Measurements from ENCODE around the gene PLIN5. TPM values are rescaled to one million over a fixed set of nuclear protein-coding genes. Genes with fewer than 3 reads are reported as not detected.
"Not testable (repeated sequence)": the region's sequence is repeated elsewhere in the genome, so short reads cannot be mapped to it uniquely, and the experiment has no call there.

The PLIN5 gene
- total and polyA plus RNA-seq, 8 donors: 30.6 to 533 (median 50.7) TPM

- WGBS, 2 donors: 85 to 90% methylated on average over 70 to 77 of the region's 77 CpGs
- DNase-seq: peak in 2 of 6 donors; percentile 50 to 70
Measured at GRCh38 chr19:4542896-4543841, 8.1 kb upstream of the PLIN5 start.

GRCh38 chr19:4541806-4542145 is 6.8 kb upstream of the PLIN5 start:
- DNase-seq; H3K27me3 ChIP-seq; H3K4me3 ChIP-seq; H3K27ac ChIP-seq; H3K36me3 ChIP-seq; ATAC-seq; FAIRE-seq; intact Hi-C loops (cut with DNase I); H3K9me3 ChIP-seq: not testable (repeated sequence)
- H3K4me1 ChIP-seq: peaks cover 3 to 20% (median 6%) of the 10 kb centered on the region in 3 donors
- WGBS, 2 donors: 93 to 95% methylated on average over 12 of the region's 12 CpGs

More at GRCh38 chr19:4542896-4543841, 8.1 kb upstream of the PLIN5 start:
- peaks cover 0 to 11% (median 0%) of the 10 kb centered on the region in 3 donors for H3K4me1 ChIP-seq
- H3K9me3 ChIP-seq: no peaks in the 10 kb centered on the region
- FAIRE-seq (no peak), ATAC-seq (no peak)
- no peaks in the 10 kb centered on the region for H3K27me3 ChIP-seq
- no peak overlapping the region for H3K27ac ChIP-seq
- H3K36me3 ChIP-seq: no peaks in the 10 kb centered on the region
- TF ChIP-seq CTCF (IDR thresholded peaks at IDR 0.05): no peak
- H3K4me3 ChIP-seq: no peak overlapping the region
- intact Hi-C loops (cut with DNase I): no loop called here

- no peaks in the 10 kb centered on the region for H3K9me3 ChIP-seq
- H3K36me3 ChIP-seq: no peaks in the 10 kb centered on the region
- FAIRE-seq (no peak), ATAC-seq (no peak), DNase-seq (no peak)
- 79 to 85% methylated on average over 12 of the region's 12 CpGs for WGBS, 2 donors
- no peak for TF ChIP-seq CTCF (IDR thresholded peaks at IDR 0.05)
- H3K4me1 ChIP-seq: peaks cover 3 to 21% (median 10%) of the 10 kb centered on the region in 3 donors
- H3K27me3 ChIP-seq: no peaks in the 10 kb centered on the region
- H3K27ac ChIP-seq: peak overlapping the region in 1 of 4 donors; percentile 87
- intact Hi-C loops (cut with DNase I): no loop called here
- H3K4me3 ChIP-seq: no peak overlapping the region
Measured at GRCh38 chr19:4541114-4541805, 6.2 kb upstream of the PLIN5 start.

GRCh38 chr19:4539693-4540581 is 4.9 kb upstream of the PLIN5 start, which contains the start of gene LRG1:
TSS of gene LRG1 (minus strand) at chr19:4540036. CDS start at chr19:4540013, 23 bp downstream.
- peaks cover 8 to 31% (median 19%) of the 10 kb centered on the region in 3 donors for H3K4me1 ChIP-seq
- peak; percentile 81 to 94 (median 92) for DNase-seq
- peak within 1 kb of the TSS; percentile 57 to 88 (median 76) for H3K27ac ChIP-seq
- no peaks in the 10 kb centered on the region for H3K36me3 ChIP-seq
- no peak for TF ChIP-seq CTCF (IDR thresholded peaks at IDR 0.05)
- peak; percentile 86 to 91 (median 86) for ATAC-seq
- no peak for FAIRE-seq
- H3K27me3 ChIP-seq: no peaks in the 10 kb centered on the region
- H3K4me3 ChIP-seq: peak within 1 kb of the TSS; percentile 10 to 58 (median 28)
- intact Hi-C loops (cut with DNase I): no loop called here
- WGBS, 2 donors: 9 to 20% methylated on average over 14 of the region's 14 CpGs
- no peaks in the 10 kb centered on the region for H3K9me3 ChIP-seq
